Measurements from ENCODE around the gene STIM2. TPM values are rescaled to one million over a fixed set of nuclear protein-coding genes. Genes with fewer than 3 reads are reported as not detected.

The STIM2 gene
- total RNA-seq, 6 experiments from 2014 or later, result 9.1 to 14.6 (median 9.6) TPM

DNA sequence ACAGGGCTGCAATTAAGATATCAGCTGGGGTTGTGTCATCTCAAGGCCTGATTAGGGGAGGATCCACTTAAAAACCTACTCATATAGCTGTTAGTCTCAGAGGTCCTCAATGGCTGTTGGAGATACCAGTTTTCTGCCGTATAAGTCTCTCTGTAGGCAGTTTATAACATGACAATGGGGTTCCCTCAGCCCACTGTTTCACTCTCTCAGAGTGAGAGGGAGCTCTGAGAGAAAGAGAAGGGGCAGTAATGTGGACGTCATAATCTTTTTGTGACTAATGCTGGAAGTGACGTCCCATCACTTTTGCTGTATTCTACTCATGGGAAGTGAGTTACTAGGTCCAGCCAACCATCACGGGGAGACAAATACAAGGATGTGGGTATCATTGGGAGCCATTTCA lies 70.3 kb downstream of the STIM2 start:
- Histone ChIP-seq H3K27me3 (no peaks in the 10 kb centered on the region), H3K27ac (no peak overlapping the region), H3K36me3 (no peaks in the 10 kb centered on the region), H3K9me3 (no peaks in the 10 kb centered on the region), H3K4me1 (no peaks in the 10 kb centered on the region), H3K4me3 (no peak overlapping the region)
- intact Hi-C loops (cut with DNase I), result no loop called here
- ATAC-seq, result no peak
- DNase-seq, result no peak
- TF ChIP-seq, protein P1, sequence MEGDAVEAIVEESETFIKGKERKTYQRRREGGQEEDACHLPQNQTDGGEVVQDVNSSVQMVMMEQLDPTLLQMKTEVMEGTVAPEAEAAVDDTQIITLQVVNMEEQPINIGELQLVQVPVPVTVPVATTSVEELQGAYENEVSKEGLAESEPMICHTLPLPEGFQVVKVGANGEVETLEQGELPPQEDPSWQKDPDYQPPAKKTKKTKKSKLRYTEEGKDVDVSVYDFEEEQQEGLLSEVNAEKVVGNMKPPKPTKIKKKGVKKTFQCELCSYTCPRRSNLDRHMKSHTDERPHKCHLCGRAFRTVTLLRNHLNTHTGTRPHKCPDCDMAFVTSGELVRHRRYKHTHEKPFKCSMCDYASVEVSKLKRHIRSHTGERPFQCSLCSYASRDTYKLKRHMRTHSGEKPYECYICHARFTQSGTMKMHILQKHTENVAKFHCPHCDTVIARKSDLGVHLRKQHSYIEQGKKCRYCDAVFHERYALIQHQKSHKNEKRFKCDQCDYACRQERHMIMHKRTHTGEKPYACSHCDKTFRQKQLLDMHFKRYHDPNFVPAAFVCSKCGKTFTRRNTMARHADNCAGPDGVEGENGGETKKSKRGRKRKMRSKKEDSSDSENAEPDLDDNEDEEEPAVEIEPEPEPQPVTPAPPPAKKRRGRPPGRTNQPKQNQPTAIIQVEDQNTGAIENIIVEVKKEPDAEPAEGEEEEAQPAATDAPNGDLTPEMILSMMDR (IDR thresholded peaks at IDR 0.05), result no peak
- TF ChIP-seq POLR2A (IDR thresholded peaks at IDR 0.05), result no peak
- 95% methylated on average over 4 of the region's 4 CpGs for WGBS (ENCODE audit: insufficient coverage, low coverage, low lambda C conversion rate, missing lambda C conversion rate)

DNA sequence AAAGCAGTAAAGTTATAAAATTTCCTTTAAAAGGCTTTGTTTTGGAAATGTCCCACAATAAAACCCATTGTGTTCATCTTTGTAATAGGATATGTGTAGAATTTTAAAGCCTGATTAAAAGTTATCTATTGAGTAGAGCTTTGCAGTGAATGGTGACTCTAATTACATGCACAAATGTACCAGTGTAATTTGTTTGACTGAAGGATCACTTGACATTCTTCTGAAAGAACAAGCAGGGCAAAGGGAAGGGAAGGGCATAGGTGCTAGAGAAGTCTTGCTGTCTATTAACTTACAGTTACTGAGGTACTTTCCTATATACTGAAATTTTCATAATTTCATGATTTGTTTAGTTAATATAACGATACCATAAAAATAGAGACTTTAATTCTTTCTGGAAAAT lies 70.8 kb downstream of the STIM2 start:
- ATAC-seq, result no peak
- intact Hi-C loops (cut with DNase I), result no loop called here
- Histone ChIP-seq H3K4me1 (peaks cover 0 to under 1% (median 0%) of the 10 kb centered on the region in 4 donors), H3K36me3 (no peaks in the 10 kb centered on the region), H3K27me3 (no peaks in the 10 kb centered on the region), H3K9me3 (no peaks in the 10 kb centered on the region), H3K27ac (no peak overlapping the region), H3K4me3 (no peak overlapping the region)
- WGBS (ENCODE audit: insufficient coverage, low coverage, low lambda C conversion rate, missing lambda C conversion rate), result 100% methylated on average over 1 of the region's 1 CpG
- DNase-seq, result no peak
- TF ChIP-seq, protein P1 (IDR thresholded peaks at IDR 0.05), result no peak
- TF ChIP-seq POLR2A (IDR thresholded peaks at IDR 0.05), result no peak

DNA sequence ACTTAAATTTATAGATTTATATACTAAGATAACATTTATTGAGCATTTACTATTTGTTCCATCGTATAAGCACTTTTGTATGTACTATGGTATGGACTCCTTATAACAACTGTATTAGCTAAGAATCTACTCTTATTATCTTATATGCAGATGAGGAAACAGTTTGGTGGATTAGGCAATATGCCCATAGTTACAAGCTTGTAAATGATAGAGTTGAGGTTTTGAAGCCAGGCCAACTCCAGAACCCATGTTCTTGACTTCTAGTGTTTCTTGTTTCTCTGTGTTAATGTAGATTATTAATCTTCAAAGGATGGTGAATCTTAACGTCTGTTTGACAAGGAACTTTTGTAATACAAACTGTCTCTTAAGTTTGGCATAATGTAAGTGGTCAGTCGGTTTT lies 71.3 kb downstream of the STIM2 start:
- DNase-seq (no peak), ATAC-seq (no peak)
- WGBS (ENCODE audit: insufficient coverage, low coverage, low lambda C conversion rate, missing lambda C conversion rate), result 81% methylated on average over 3 of the region's 3 CpGs
- no peak overlapping the region for H3K27ac ChIP-seq
- intact Hi-C loops (cut with DNase I), result no loop called here
- no peak for TF ChIP-seq POLR2A (IDR thresholded peaks at IDR 0.05)
- TF ChIP-seq, protein P1 (IDR thresholded peaks at IDR 0.05), result no peak
- no peaks in the 10 kb centered on the region for H3K36me3 ChIP-seq
- no peak overlapping the region for H3K4me3 ChIP-seq
- H3K27me3 ChIP-seq, result no peaks in the 10 kb centered on the region
- H3K9me3 ChIP-seq, result no peaks in the 10 kb centered on the region
- H3K4me1 ChIP-seq, result peaks cover 0 to 4% (median 0%) of the 10 kb centered on the region in 4 donors

DNA sequence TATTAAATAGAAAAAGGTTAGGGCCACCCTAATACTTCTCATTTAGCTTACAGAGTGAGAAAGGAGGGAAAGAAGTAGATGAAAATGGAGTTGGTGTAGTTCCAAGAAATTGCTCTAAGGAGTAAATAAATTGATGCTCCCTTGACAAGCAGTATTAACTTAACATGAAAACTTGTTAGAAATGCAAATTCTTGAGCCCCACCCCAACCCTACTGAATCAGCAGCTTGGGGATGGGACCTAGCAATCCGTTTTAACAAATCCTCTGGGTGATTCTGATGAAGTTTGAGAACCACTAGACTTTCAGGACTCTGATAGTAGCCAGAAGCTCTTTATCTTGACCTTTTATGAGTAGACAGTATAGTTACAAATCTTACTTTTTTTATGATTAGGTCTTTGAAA lies 74.8 kb downstream of the STIM2 start:
- no peak overlapping the region for H3K27ac ChIP-seq
- no peak overlapping the region for H3K4me3 ChIP-seq
- DNase-seq (no peak), ATAC-seq (no peak)
- no peaks in the 10 kb centered on the region for H3K27me3 ChIP-seq
- WGBS (ENCODE audit: insufficient coverage, low coverage, low lambda C conversion rate, missing lambda C conversion rate), result 85% methylated on average over 1 of the region's 1 CpG
- H3K4me1 ChIP-seq, result peaks cover 0 to 4% (median 0%) of the 10 kb centered on the region in 4 donors
- intact Hi-C loops (cut with DNase I), result no loop called here
- TF ChIP-seq, protein P1 (IDR thresholded peaks at IDR 0.05), result no peak
- H3K36me3 ChIP-seq, result no peaks in the 10 kb centered on the region
- H3K9me3 ChIP-seq, result no peaks in the 10 kb centered on the region

Data from right lobe of liver (tissue), 6 donors.